Measurements from ENCODE around the gene CBX3. TPM values are rescaled to one million over a fixed set of nuclear protein-coding genes. Genes with fewer than 3 reads are reported as not detected.
"Not testable (repeated sequence)": the region's sequence is repeated elsewhere in the genome, so short reads cannot be mapped to it uniquely, and the experiment has no call there.

CBX3 gene
- total and polyA plus RNA-seq, 2 experiments from 2014 or later = 236 to 249 TPM

GRCh38 chr7:26245150-26245549 lies 43.6 kb downstream of the CBX3 start (continued):
- TF ChIP-seq CTCF (conservative IDR thresholded peaks at IDR 0.05; ENCODE audit: low read depth in 2 of 2) = no peak
- TF ChIP-seq ZNF114 (CRISPR knock-in tag; IDR thresholded peaks at IDR 0.05) = no peak
- TF ChIP-seq STAT1 (IDR thresholded peaks at IDR 0.05; ENCODE audit: unreplicated experiment) = no peak
- TF ChIP-seq CREB1 (CRISPR knock-in tag; IDR thresholded peaks at IDR 0.05; ENCODE audit: low read depth) = no peak
- TF ChIP-seq ZNF331 (CRISPR knock-in tag; IDR thresholded peaks at IDR 0.05; ENCODE audit: low read depth) = no peak

GRCh38 chr7:26250239-26250638 lies 48.7 kb downstream of the CBX3 start:
- no peak overlapping the region for H3K4me2 ChIP-seq
- Mint-ChIP-seq H3K4me3 (no peak overlapping the region), H3K36me3 (ENCODE audit: low read depth) (no peaks in the 10 kb centered on the region), H3K9me3 (no peaks in the 10 kb centered on the region), H3K27ac (no peak overlapping the region), H3K27me3 (ENCODE audit: insufficient read depth, low read depth, poor library complexity) (no peaks in the 10 kb centered on the region), H3K4me1 (no peaks in the 10 kb centered on the region)
- H3K9me2 ChIP-seq (ENCODE audit: insufficient read depth) = no peaks in the 10 kb centered on the region
- ATAC-seq = no peak
- no peak overlapping the region for H3K4me3 ChIP-seq
- no peaks in the 10 kb centered on the region for H3K79me2 ChIP-seq (replicated peaks; ENCODE audit: insufficient read depth)
- no peaks in the 10 kb centered on the region for H3F3A ChIP-seq (replicated peaks; ENCODE audit: low read depth)
- DNase-seq (ENCODE audit: low spot score) = no peak
- no peaks in the 10 kb centered on the region for H3K27me3 ChIP-seq (ENCODE audit: insufficient read depth)
- H3K36me3 ChIP-seq (ENCODE audit: insufficient read depth) = no peaks in the 10 kb centered on the region
- no peaks in the 10 kb centered on the region for H3K4me1 ChIP-seq (ENCODE audit: insufficient read depth)
- H3K27ac ChIP-seq (ENCODE audit: low read depth) = no peak overlapping the region
- no peak for TF ChIP-seq REST (IDR thresholded peaks at IDR 0.05; ENCODE audit: unreplicated experiment)
- H4K20me1 ChIP-seq (replicated peaks; ENCODE audit: insufficient read depth) = no peaks in the 10 kb centered on the region
- peak overlapping the region; percentile 43; the same call in 1 of the 2 replicates for H2AFZ ChIP-seq

- H3K4me3 ChIP-seq; DNase-seq (ENCODE audit: low spot score); H3K36me3 ChIP-seq (ENCODE audit: insufficient read depth); H3K27me3 ChIP-seq (ENCODE audit: insufficient read depth); H2AFZ ChIP-seq; H4K20me1 ChIP-seq (replicated peaks; ENCODE audit: insufficient read depth); H3K79me2 ChIP-seq (replicated peaks; ENCODE audit: insufficient read depth); H3F3A ChIP-seq (replicated peaks; ENCODE audit: low read depth); H3K27ac ChIP-seq (ENCODE audit: low read depth); H3K27me3 Mint-ChIP-seq (ENCODE audit: insufficient read depth, low read depth, poor library complexity); H3K9me2 ChIP-seq (ENCODE audit: insufficient read depth); H3K4me3 Mint-ChIP-seq; H3K4me1 ChIP-seq (ENCODE audit: insufficient read depth); ATAC-seq; H3K4me2 ChIP-seq; H3K4me1 Mint-ChIP-seq; H3K27ac Mint-ChIP-seq: not testable (repeated sequence)
- H3K36me3 Mint-ChIP-seq (ENCODE audit: low read depth) = peaks cover 30% of the 10 kb centered on the region
- peaks cover 53% of the 10 kb centered on the region for H3K9me3 Mint-ChIP-seq
These were observed 60.3 kb downstream of the CBX3 start for GRCh38 chr7:26261866-26262265.

Other genes starting within 250 kb of the CBX3 start
- gene NFE2L3, start 49.5 kb upstream of the CBX3 start, total RNA-seq (2014; rRNA removed; shearing (Covaris generic)) = 129 and 142 TPM in 2 replicates
- 62.0 and 66.4 TPM in 2 replicates for gene NFE2L3, start 49.5 kb upstream of the CBX3 start, polyA plus RNA-seq (2016; fragmentation: Nextera tagmentation; extraction: Ambion mirVana)
- 598 and 602 TPM in 2 replicates for gene HNRNPA2B1, start 999 bp upstream of the CBX3 start, total RNA-seq (2014; rRNA removed; shearing (Covaris generic))
- gene HNRNPA2B1, start 999 bp upstream of the CBX3 start, polyA plus RNA-seq (2016; fragmentation: Nextera tagmentation; extraction: Ambion mirVana) = 1,534 and 1,577 TPM in 2 replicates
- gene SNX10, start 90.1 kb downstream of the CBX3 start, total RNA-seq (2014; rRNA removed; shearing (Covaris generic)) = 14.6 and 17.8 TPM in 2 replicates
- 13.8 and 15.8 TPM in 2 replicates for gene SNX10, start 90.1 kb downstream of the CBX3 start, polyA plus RNA-seq (2016; fragmentation: Nextera tagmentation; extraction: Ambion mirVana)

Measured in GM23338 (cell line).